A549 treated with GW870086 at 1 μM for 4 hours (cell line): ENCODE measurements around the gene MTERF4. TPM values are rescaled to one million over a fixed set of nuclear protein-coding genes. Genes with fewer than 3 reads are reported as not detected.

Experiments
- total RNA-seq: library from RNA; stranded (reverse); fragments of 200-300 nt; extraction: Qiagen RNA extraction; gene quantifications from 5 replicates; pipeline ENCODE4 v1.2.3, GENCODE V29; 2022; ENCODE audit warnings: low read depth

Gene MTERF4, protein sequence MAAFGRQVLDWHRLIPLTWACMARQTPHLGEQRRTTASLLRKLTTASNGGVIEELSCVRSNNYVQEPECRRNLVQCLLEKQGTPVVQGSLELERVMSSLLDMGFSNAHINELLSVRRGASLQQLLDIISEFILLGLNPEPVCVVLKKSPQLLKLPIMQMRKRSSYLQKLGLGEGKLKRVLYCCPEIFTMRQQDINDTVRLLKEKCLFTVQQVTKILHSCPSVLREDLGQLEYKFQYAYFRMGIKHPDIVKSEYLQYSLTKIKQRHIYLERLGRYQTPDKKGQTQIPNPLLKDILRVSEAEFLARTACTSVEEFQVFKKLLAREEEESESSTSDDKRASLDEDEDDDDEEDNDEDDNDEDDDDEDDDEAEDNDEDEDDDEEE
- total RNA-seq = 22.7 to 28.6 TPM (median 26.2 TPM) in 5 replicates

DNA sequence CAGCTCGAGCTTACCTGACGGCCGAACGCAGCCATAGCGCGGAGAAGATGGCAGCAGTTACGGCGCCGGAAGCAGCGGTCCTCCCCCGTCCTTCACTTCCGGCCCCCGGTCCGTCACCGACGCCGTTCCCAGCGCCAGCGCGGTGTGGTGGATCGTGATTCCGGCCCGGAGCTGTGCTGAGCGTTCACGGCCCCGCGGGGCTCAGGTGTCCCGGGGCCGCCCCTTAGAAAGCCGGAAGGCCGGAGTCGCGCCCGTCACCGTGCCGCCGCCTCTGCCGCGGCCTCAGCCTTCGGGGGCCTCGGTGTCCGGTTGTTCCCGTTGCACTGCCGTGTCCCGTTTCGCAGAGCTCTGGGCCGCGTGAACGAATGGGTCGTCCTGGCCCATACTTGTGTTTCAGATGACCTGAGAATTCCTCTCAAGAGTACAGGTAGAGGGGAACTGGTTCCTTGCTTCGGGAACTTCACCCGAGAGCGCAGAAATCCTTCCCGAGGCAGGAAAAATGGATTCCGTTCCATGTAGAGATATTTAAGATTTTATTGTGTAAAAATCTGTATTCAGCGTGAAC, at the start of gene MTERF4:
Gene MTERF4, minus strand, starts transcription at position 49 of the 565 bp plus-strand sequence. Its CDS starts 14 bp downstream, at position 35.

DNA sequence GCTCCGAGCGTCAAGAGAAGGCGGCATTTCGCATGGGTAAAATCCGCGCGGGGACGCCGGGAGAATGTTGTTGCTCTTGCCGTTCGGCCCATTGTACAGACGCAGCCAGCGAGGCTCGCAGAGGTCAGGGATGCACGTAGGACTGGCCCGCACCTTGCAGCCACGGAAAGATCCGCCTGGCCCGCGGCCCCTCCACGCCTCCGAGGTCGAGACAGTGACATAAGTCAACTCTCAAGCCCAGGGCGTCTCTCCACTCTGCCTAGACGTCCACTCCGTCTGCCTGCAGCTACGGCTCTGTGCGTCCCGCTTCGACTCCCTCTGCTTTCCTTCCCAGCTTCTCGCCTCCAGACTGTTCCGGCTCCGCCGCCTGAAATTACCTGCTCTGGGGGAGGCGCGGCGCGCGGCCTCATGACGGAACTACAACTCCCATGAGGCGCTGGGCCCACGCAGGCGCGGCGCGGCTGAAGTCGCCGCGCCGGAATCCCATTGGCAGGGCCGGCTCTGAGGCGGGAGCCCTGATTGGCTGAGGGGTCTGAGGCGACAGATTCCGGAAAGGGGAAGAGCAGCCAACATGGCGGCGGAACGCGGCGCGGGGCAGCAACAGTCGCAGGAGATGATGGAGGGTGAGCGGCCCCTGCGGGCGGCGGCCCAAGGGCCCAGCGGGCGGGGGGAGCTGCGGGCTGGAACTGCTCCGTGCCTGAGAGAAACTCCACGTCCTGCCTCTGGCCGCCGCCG, 48.0 kb upstream of the MTERF4 start, which contains the start of gene PPP1R7:
Gene PPP1R7, plus strand, starts transcription at position 543 of the 735 bp plus-strand sequence. Its CDS starts 29 bp downstream, at position 572.

DNA sequence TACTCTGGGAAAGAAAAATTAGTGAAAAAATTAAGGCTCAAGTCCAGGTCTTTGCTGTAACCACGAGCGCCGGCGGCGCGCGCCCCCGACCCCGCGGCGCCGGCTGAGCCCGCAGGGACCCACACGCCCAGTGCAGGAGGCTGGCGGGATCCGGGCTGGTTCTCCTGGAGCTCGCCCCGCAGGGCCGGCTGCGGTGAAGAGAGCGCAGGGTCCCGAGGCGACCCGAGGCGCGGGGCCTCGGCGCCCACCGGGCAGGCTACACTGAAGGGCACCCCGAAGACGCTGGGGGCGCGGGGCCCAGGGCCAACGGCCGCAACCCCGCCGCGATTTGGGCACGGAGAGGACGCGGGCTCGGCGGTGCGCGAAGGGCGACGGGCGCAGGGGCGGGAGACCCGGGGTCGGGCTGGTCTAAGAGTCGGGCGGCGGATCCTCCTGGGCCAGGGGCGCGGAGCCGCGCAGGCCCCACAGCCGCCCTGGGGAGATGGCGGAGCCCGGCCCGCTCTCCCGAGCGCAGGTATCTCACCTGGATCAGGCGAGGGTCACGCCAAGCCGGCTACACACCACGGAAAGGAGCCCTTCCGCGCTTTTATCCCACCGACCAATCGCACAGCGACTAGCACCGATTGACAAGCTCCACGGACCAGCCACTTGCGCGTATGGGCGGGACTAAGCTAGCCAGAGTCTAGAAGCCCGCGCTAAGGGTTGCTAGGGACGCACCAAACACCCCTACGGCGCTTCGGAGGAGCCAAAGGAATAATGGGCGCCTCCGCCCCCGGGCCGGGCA, 47.0 kb upstream of the MTERF4 start, which contains the start of gene PASK:
Gene PASK, minus strand, starts transcription at position 582 of the 784 bp plus-strand sequence. CDS start 6,440 bp downstream, outside the sequence.

Other genes with a start within 250 kb of the MTERF4 start
- not detected in 5 replicates for gene AGXT, start 233.5 kb downstream of the MTERF4 start, total RNA-seq
- 0.26 to 0.49 TPM (median 0.37 TPM) in 5 replicates for gene MAB21L4, start 206.1 kb downstream of the MTERF4 start, total RNA-seq
- not detected in 5 replicates for gene CROCC2, start 196.0 kb downstream of the MTERF4 start, total RNA-seq
- gene SNED1, start 103.7 kb downstream of the MTERF4 start, total RNA-seq = 0.79 to 2.5 TPM (median 1.2 TPM) in 5 replicates
- 4.9 to 9.1 TPM (median 7.7 TPM) in 5 replicates for gene PASK, start 47.2 kb upstream of the MTERF4 start, total RNA-seq
- 58.4 to 62.6 TPM (median 60.9 TPM) in 5 replicates for gene PPP1R7, start 48.2 kb upstream of the MTERF4 start, total RNA-seq
- 1.5 to 2.3 TPM (median 1.7 TPM) in 5 replicates for gene ANO7, start 86.4 kb upstream of the MTERF4 start, total RNA-seq
- 249 to 279 TPM (median 268 TPM) in 5 replicates for gene HDLBP, start 213.4 kb upstream of the MTERF4 start, total RNA-seq
- 220 to 280 TPM (median 269 TPM) in 5 replicates for gene SEPTIN2, start 213.6 kb upstream of the MTERF4 start, total RNA-seq